OCI-LY3 (cell line): ENCODE measurements around the gene TBPL1.

Source experiments
- EZH2phosphoT487 ChIP-seq: fragments of 200-600 bp; shearing (Covaris generic); IDR thresholded peaks from 2 replicates; pipeline ENCODE4 v1.6.1; 2018; ENCODE audit warnings: antibody characterized with exemption, mixed run types, low read depth
- TF ChIP-seq, protein P1 (sequence below): fragments of 200-600, 300-600 bp; sonication (generic); IDR thresholded peaks from 2 replicates; pipeline ENCODE4 v1.5.1; 2014; ENCODE audit warnings: antibody characterized with exemption, low read length, low read depth

DNA sequence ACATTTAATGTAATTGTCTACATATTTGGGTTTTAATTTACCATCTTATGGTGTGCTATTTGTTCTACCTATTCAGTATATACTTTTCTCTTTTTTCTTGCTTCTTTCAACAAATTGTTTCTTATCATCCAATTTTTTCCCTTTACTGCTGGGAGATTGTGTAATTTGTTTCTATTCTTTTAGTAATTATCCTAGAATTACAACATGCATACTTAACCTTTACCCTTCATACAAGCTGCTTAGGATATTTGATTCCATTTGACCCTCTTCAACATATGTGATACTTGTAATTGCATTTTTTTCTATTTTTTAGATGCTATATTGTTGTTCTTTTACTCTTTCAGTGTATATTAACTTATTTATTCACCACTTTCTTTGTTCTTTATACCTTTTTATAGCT lies 15.1 kb upstream of the TBPL1 start:
- TF ChIP-seq, protein P1, sequence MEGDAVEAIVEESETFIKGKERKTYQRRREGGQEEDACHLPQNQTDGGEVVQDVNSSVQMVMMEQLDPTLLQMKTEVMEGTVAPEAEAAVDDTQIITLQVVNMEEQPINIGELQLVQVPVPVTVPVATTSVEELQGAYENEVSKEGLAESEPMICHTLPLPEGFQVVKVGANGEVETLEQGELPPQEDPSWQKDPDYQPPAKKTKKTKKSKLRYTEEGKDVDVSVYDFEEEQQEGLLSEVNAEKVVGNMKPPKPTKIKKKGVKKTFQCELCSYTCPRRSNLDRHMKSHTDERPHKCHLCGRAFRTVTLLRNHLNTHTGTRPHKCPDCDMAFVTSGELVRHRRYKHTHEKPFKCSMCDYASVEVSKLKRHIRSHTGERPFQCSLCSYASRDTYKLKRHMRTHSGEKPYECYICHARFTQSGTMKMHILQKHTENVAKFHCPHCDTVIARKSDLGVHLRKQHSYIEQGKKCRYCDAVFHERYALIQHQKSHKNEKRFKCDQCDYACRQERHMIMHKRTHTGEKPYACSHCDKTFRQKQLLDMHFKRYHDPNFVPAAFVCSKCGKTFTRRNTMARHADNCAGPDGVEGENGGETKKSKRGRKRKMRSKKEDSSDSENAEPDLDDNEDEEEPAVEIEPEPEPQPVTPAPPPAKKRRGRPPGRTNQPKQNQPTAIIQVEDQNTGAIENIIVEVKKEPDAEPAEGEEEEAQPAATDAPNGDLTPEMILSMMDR: no peak
- no peak for TF ChIP-seq EZH2phosphoT487
